HEK293 (cell line): ENCODE measurements around the gene OSBP2.

Source experiments
- CTCF ChIA-PET: fragments of 350-600 bp; formaldehyde crosslinking; extraction: SDS; loops from one replicate; lab custom pipeline; 2021; ENCODE audit warnings: antibody characterized with exemption; lab: Yijun Ruan, JAX
- POLR2A ChIA-PET: fragments of 300-600 bp; formaldehyde crosslinking; extraction: SDS; loops from one replicate; lab custom pipeline; 2020; ENCODE audit warnings: antibody characterized with exemption, inconsistent platforms; lab: Yijun Ruan, JAX
- H3K27ac ChIP-seq: fragments of 200-500 bp; sonication (Bioruptor generic); 2 replicates; pipeline ENCODE4 v1.5.1; 2014; ENCODE audit warnings: low read depth, low read length, control low read depth, inconsistent platforms; ENCODE audit errors: extremely low read depth
- H3K36me3 ChIP-seq, 2 experiments: fragments of 200-500 bp in 1 of 2; sonication (Bioruptor generic) in 1 of 2; 1 replicate in 1 of 2; 2 replicates in 1 of 2; pipeline ENCODE4 v1.5.1; 2014 to 2017; ENCODE audit warnings: inconsistent platforms in 2 of 2, low read length in 2 of 2; ENCODE audit not compliant: control insufficient read depth in 2 of 2, insufficient read depth in 1 of 2
- H3K4me1 ChIP-seq: fragments of 200-500 bp; sonication (Bioruptor generic); 2 replicates; pipeline ENCODE4 v1.5.1; 2014; ENCODE audit warnings: mild to moderate bottlenecking, low read length, inconsistent platforms; ENCODE audit not compliant: control insufficient read depth, insufficient read depth
- H3K4me3 ChIP-seq: 2 replicates; pipeline ENCODE4 v1.5.1; 2011; ENCODE audit warnings: low read depth, mild to moderate bottlenecking, control low read depth, low read length, moderate library complexity
- H3K9me3 ChIP-seq: fragments of 200-500 bp; sonication (Bioruptor generic); 2 replicates; pipeline ENCODE4 v1.5.1; 2014; ENCODE audit warnings: low read depth, low read length, inconsistent platforms; ENCODE audit not compliant: control insufficient read depth, insufficient read depth
- EGR2 ChIP-seq: fragments of 450-650 bp; formaldehyde crosslinking; IDR thresholded peaks from 2 replicates; pipeline ENCODE4 v1.5.1; 2016; ENCODE audit warnings: low read depth, missing biosample characterization, missing genetic modification characterization
- GLI2 ChIP-seq: fragments of 450-650 bp; formaldehyde crosslinking; IDR thresholded peaks from 2 replicates; pipeline ENCODE4; 2017; ENCODE audit warnings: missing biosample characterization, missing genetic modification characterization, low read depth, borderline replicate concordance
- GLIS1 ChIP-seq: fragments of 450-650 bp; formaldehyde crosslinking; IDR thresholded peaks from 2 replicates; pipeline ENCODE4 v1.5.1; 2016; ENCODE audit warnings: missing biosample characterization, missing genetic modification characterization
- GLIS2 ChIP-seq: fragments of 450-650 bp; formaldehyde crosslinking; IDR thresholded peaks from 2 replicates; pipeline ENCODE4 v1.5.1; 2016; ENCODE audit warnings: missing biosample characterization, missing genetic modification characterization
- KLF9 ChIP-seq: fragments of 450-650 bp; formaldehyde crosslinking; IDR thresholded peaks from 2 replicates; pipeline ENCODE4 v1.5.1; 2016; ENCODE audit warnings: missing biosample characterization, missing genetic modification characterization, low read depth
- PBX3 ChIP-seq: sonication (generic); formaldehyde crosslinking; IDR thresholded peaks from 2 replicates; pipeline ENCODE4 v1.8.1; 2022; ENCODE audit warnings: mild to moderate bottlenecking, moderate library complexity, missing genetic modification reagents
- ZBTB17 ChIP-seq: fragments of 450-650 bp; formaldehyde crosslinking; IDR thresholded peaks from 2 replicates; pipeline ENCODE4 v1.5.1; 2016; ENCODE audit warnings: missing biosample characterization, missing genetic modification characterization
- ZBTB48 ChIP-seq: fragments of 450-650 bp; formaldehyde crosslinking; IDR thresholded peaks from 2 replicates; pipeline ENCODE4 v1.5.1; 2016; ENCODE audit warnings: missing biosample characterization, missing genetic modification characterization
- ZFP37 ChIP-seq: fragments of 450-650 bp; formaldehyde crosslinking; IDR thresholded peaks from 2 replicates; pipeline ENCODE4 v1.5.1; 2016; ENCODE audit warnings: missing biosample characterization, missing genetic modification characterization
- ZNF121 ChIP-seq: fragments of 450-650 bp; formaldehyde crosslinking; IDR thresholded peaks from 2 replicates; pipeline ENCODE4 v1.5.1; 2016; ENCODE audit warnings: missing biosample characterization, missing genetic modification characterization
- ZNF133 ChIP-seq: fragments of 450-650 bp; formaldehyde crosslinking; IDR thresholded peaks from 2 replicates; pipeline ENCODE4 v1.5.1; 2016; ENCODE audit warnings: missing biosample characterization, missing genetic modification characterization
- ZNF175 ChIP-seq: fragments of 450-650 bp; formaldehyde crosslinking; IDR thresholded peaks from 2 replicates; pipeline ENCODE4 v1.5.1; 2016; ENCODE audit warnings: missing biosample characterization, missing genetic modification characterization
- ZNF26 ChIP-seq: fragments of 450-650 bp; formaldehyde crosslinking; IDR thresholded peaks from 2 replicates; pipeline ENCODE4 v1.5.1; 2016; ENCODE audit warnings: missing biosample characterization, missing genetic modification characterization
- ZNF341 ChIP-seq: fragments of 450-650 bp; formaldehyde crosslinking; IDR thresholded peaks from 2 replicates; pipeline ENCODE4; 2016; ENCODE audit warnings: low read depth, missing biosample characterization, missing genetic modification characterization
- ZNF350 ChIP-seq: fragments of 450-650 bp; formaldehyde crosslinking; IDR thresholded peaks from 2 replicates; pipeline ENCODE4 v1.5.0; 2017; ENCODE audit warnings: missing biosample characterization, mild to moderate bottlenecking, missing genetic modification characterization
- ZNF404 ChIP-seq: fragments of 450-650 bp; formaldehyde crosslinking; IDR thresholded peaks from 2 replicates; pipeline ENCODE4 v1.5.1; 2017; ENCODE audit warnings: missing biosample characterization, missing genetic modification characterization
- ZNF473 ChIP-seq: fragments of 450-650 bp; formaldehyde crosslinking; IDR thresholded peaks from 2 replicates; pipeline ENCODE4 v1.5.1; 2017; ENCODE audit warnings: missing biosample characterization, missing genetic modification characterization
- ZNF48 ChIP-seq: fragments of 450-650 bp; formaldehyde crosslinking; IDR thresholded peaks from 2 replicates; pipeline ENCODE4 v1.5.1; 2016; ENCODE audit warnings: missing biosample characterization, missing genetic modification characterization
- ZNF513 ChIP-seq: fragments of 450-650 bp; IDR thresholded peaks from 2 replicates; pipeline ENCODE4 v1.5.1; 2018; ENCODE audit warnings: missing biosample characterization, missing genetic modification characterization
- ZNF561 ChIP-seq: fragments of 450-650 bp; IDR thresholded peaks from 2 replicates; pipeline ENCODE4 v1.5.1; 2018; ENCODE audit warnings: missing biosample characterization, missing genetic modification characterization, borderline replicate concordance
- ZNF585B ChIP-seq: fragments of 450-650 bp; formaldehyde crosslinking; IDR thresholded peaks from 2 replicates; pipeline ENCODE4 v1.5.1; 2016; ENCODE audit warnings: missing biosample characterization, missing genetic modification characterization
- ZNF624 ChIP-seq: fragments of 450-650 bp; formaldehyde crosslinking; IDR thresholded peaks from 2 replicates; pipeline ENCODE4 v1.5.1; 2017; ENCODE audit warnings: missing biosample characterization, missing genetic modification characterization
- ZNF629 ChIP-seq: fragments of 450-650 bp; formaldehyde crosslinking; IDR thresholded peaks from 2 replicates; pipeline ENCODE4 v1.5.1; 2017; ENCODE audit warnings: missing biosample characterization, missing genetic modification characterization
- ZNF654 ChIP-seq: fragments of 450-650 bp; formaldehyde crosslinking; IDR thresholded peaks from 2 replicates; pipeline ENCODE4 v1.5.1; 2016; ENCODE audit warnings: low read depth, missing biosample characterization, missing genetic modification characterization
- ZNF677 ChIP-seq: fragments of 450-650 bp; IDR thresholded peaks from 2 replicates; pipeline ENCODE4 v1.5.0; 2018; ENCODE audit warnings: missing biosample characterization, mild to moderate bottlenecking, missing genetic modification characterization, moderate library complexity
- ZNF76 ChIP-seq: fragments of 450-650 bp; formaldehyde crosslinking; IDR thresholded peaks from 2 replicates; pipeline ENCODE4; 2016; ENCODE audit warnings: low read depth, missing biosample characterization, missing genetic modification characterization, borderline replicate concordance
- TF ChIP-seq, protein P1 (sequence below): fragments of 450-650 bp; formaldehyde crosslinking; IDR thresholded peaks from 2 replicates; pipeline ENCODE4 v1.5.1; 2016; ENCODE audit warnings: missing biosample characterization, missing genetic modification characterization
- TF ChIP-seq, protein P2 (sequence below): fragments of 450-650 bp; IDR thresholded peaks from 2 replicates; pipeline ENCODE4 v1.5.1; 2018; ENCODE audit warnings: missing biosample characterization, mild to moderate bottlenecking, missing genetic modification characterization

OSBP2 gene

GRCh38 chr22:30717331-30717921 is 22.8 kb downstream of the OSBP2 start (continued):
- TF ChIP-seq ZNF341 (tag by site-specific recombination), result no peak
- no peak for TF ChIP-seq ZFP37
- no peak for TF ChIP-seq ZNF654 (tag by site-specific recombination)
- TF ChIP-seq ZNF350 (tag by site-specific recombination), result no peak
- TF ChIP-seq, protein P1, sequence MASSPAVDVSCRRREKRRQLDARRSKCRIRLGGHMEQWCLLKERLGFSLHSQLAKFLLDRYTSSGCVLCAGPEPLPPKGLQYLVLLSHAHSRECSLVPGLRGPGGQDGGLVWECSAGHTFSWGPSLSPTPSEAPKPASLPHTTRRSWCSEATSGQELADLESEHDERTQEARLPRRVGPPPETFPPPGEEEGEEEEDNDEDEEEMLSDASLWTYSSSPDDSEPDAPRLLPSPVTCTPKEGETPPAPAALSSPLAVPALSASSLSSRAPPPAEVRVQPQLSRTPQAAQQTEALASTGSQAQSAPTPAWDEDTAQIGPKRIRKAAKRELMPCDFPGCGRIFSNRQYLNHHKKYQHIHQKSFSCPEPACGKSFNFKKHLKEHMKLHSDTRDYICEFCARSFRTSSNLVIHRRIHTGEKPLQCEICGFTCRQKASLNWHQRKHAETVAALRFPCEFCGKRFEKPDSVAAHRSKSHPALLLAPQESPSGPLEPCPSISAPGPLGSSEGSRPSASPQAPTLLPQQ (tag by site-specific recombination), result 0 out of 2 replicates have a peak, but pooled peaks have one; percentile 40

DNA sequence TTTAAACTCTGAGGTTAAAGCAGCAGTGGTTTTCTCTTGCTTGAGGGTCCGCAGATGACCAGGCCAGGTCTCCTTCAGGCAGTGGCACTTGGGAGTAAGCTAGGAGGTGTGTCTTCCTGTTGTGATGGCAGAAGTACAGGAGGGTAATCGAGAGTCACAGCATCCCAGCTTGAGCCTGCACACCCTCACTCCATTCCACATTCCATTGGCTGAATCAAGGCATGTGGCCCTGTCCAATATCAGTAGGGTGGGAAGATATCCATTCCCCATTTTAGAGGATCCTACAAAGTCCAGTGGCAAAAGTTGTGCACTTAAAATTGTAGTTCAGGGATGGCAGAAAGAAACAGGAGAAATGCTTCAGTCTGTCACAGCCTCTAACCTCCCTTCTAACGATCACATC is 23.3 kb downstream of the OSBP2 start:
- no peak overlapping the region for H3K4me3 ChIP-seq
- TF ChIP-seq ZNF175 (tag by site-specific recombination), result no peak
- no peak for TF ChIP-seq ZNF624 (tag by site-specific recombination)
- TF ChIP-seq GLIS2 (tag by site-specific recombination), result no peak
- no peak for TF ChIP-seq PBX3 (CRISPR knock-in tag)
- no peak for TF ChIP-seq KLF9
- TF ChIP-seq ZNF513 (tag by site-specific recombination), result no peak
- no peak for TF ChIP-seq ZNF48 (tag by site-specific recombination)
- H3K27ac ChIP-seq, result no peak overlapping the region
- CTCF ChIA-PET, result no interaction called here
- POLR2A ChIA-PET, result no interaction called here
- no peaks in the 10 kb centered on the region for H3K4me1 ChIP-seq
- H3K36me3 ChIP-seq, result no peaks in the 10 kb centered on the region
- no peaks in the 10 kb centered on the region for H3K9me3 ChIP-seq

DNA sequence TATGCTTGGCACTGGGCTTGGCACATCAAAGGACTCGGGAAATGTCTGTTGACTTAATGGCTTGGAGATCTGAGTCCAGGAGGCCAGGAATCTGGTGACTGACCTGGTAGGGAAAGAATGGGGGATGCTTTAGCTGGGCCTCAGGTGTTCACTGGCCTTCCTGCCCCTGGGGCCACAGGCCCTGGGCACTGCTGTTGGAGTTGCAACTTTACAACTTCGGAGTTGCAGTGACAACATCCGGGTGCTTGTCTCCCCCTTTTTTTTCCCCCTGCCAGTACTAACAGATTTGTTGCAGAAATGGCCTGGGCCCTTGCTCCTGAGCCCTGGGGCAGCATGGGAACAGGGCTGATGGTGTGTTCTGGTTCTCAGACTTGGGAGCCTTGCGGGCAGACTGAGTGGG is 23.8 kb downstream of the OSBP2 start:
- CTCF ChIA-PET, result interaction anchor here (1.0 to 1.6 kb wide), 2 partner anchors 84 to 202 kb away, joined by 6 to 7 read pairs; no protein-coding TSS in a partner anchor
- H3K4me3 ChIP-seq, result no peak overlapping the region
- H3K36me3 ChIP-seq, result no peaks in the 10 kb centered on the region
- no peaks in the 10 kb centered on the region for H3K4me1 ChIP-seq
- H3K27ac ChIP-seq, result no peak overlapping the region
- H3K9me3 ChIP-seq, result no peaks in the 10 kb centered on the region
- POLR2A ChIA-PET, result no interaction called here
- TF ChIP-seq GLIS1, result no peak
- TF ChIP-seq EGR2 (tag by site-specific recombination), result no peak
- TF ChIP-seq, protein P2, sequence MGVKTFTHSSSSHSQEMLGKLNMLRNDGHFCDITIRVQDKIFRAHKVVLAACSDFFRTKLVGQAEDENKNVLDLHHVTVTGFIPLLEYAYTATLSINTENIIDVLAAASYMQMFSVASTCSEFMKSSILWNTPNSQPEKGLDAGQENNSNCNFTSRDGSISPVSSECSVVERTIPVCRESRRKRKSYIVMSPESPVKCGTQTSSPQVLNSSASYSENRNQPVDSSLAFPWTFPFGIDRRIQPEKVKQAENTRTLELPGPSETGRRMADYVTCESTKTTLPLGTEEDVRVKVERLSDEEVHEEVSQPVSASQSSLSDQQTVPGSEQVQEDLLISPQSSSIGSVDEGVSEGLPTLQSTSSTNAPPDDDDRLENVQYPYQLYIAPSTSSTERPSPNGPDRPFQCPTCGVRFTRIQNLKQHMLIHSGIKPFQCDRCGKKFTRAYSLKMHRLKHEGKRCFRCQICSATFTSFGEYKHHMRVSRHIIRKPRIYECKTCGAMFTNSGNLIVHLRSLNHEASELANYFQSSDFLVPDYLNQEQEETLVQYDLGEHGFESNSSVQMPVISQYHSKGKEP (tag by site-specific recombination), result no peak
- no peak for TF ChIP-seq ZNF121
- TF ChIP-seq ZNF585B (tag by site-specific recombination), result no peak
- no peak for TF ChIP-seq ZBTB48 (tag by site-specific recombination)
- no peak for TF ChIP-seq ZNF133 (tag by site-specific recombination)
- TF ChIP-seq ZNF404, result no peak
- no peak for TF ChIP-seq ZNF473 (tag by site-specific recombination)
- no peak for TF ChIP-seq ZBTB17 (tag by site-specific recombination)
- TF ChIP-seq ZNF76 (tag by site-specific recombination), result no peak
- TF ChIP-seq GLI2 (tag by site-specific recombination), result no peak
- TF ChIP-seq ZNF677, result no peak
- TF ChIP-seq ZNF629 (tag by site-specific recombination), result no peak
- TF ChIP-seq ZNF561, result no peak
- no peak for TF ChIP-seq ZNF26 (tag by site-specific recombination)
